Adrenal gland (tissue), 5 donors: Measurements from ENCODE around the gene SDF4.

Experiments
- CTCF ChIP-seq, 6 experiments: fragments of 450-650 bp in 4 of 6; fragments of 200-600 bp in 2 of 6; sonication (generic) in 1 of 6; IDR thresholded peaks; 1 replicate in 5 of 6; 2 replicates in 1 of 6; pipeline versions ENCODE4 v1.5.1 to v1.8.0; 2016 to 2021; ENCODE audit warnings: antibody characterized with exemption in 6 of 6, mild to moderate bottlenecking in 2 of 6, moderate library complexity in 1 of 6
- POLR2A ChIP-seq, 2 donors: fragments of 450-650 bp; IDR thresholded peaks; one replicate each; pipeline ENCODE4 v1.6.1; 2017; ENCODE audit warnings: antibody characterized with exemption in 2 of 2, mild to moderate bottlenecking in 2 of 2, moderate library complexity in 1 of 2
- donor health status: DM: no; HTN: no; CAD: no.

GRCh38 chr1:1267488-1268283 is 35.9 kb upstream of the SDF4 start:
- no peak for TF ChIP-seq CTCF (IDR thresholded peaks at IDR 0.05)
- no peak for TF ChIP-seq POLR2A (IDR thresholded peaks at IDR 0.05)
